ENCODE measurements around the gene SH2D5.

The SH2D5 gene

GRCh38 chr1:20723159-20723536 lies 9.4 kb downstream of the SH2D5 start (continued):
- TF ChIP-seq ZNF133 (tag by site-specific recombination; IDR thresholded peaks at IDR 0.05) (no peak), IKZF3 (tag by site-specific recombination; IDR thresholded peaks at IDR 0.05) (no peak), ZNF302 (tag by site-specific recombination; IDR thresholded peaks at IDR 0.05; ENCODE audit: low read depth) (no peak), SCRT1 (tag by site-specific recombination; IDR thresholded peaks at IDR 0.05; ENCODE audit: borderline replicate concordance) (no peak)

GRCh38 chr1:20721117-20722061 lies 11.1 kb downstream of the SH2D5 start:
- CTCF ChIA-PET = interaction anchor here (0.7 to 1.2 kb wide), 2 partner anchors 12 to 228 kb away, joined by 3 to 4 read pairs; no protein-coding TSS in a partner anchor
- Histone ChIP-seq H3K27ac (ENCODE audit: extremely low read depth, low read depth, low read length) (no peak overlapping the region), H3K9me3 (ENCODE audit: control insufficient read depth, insufficient read depth, low read depth, low read length) (no peaks in the 10 kb centered on the region), H3K4me1 (ENCODE audit: control insufficient read depth, insufficient read depth, low read length) (no peaks in the 10 kb centered on the region), H3K4me3 (ENCODE audit: low read depth, low read length) (no peak overlapping the region), H3K36me3 (ENCODE audit: control insufficient read depth in 2 of 2, insufficient read depth in 1 of 2, low read length in 2 of 2) (no peaks in the 10 kb centered on the region)
- POLR2A ChIA-PET = interaction anchor here (0.6 kb wide), 1 partner anchor 627 kb away, joined by 5 read pairs; no protein-coding TSS in a partner anchor
- TF ChIP-seq ZNF777 (tag by site-specific recombination; IDR thresholded peaks at IDR 0.05; ENCODE audit: borderline replicate concordance) (no peak), ZNF514 (tag by site-specific recombination; IDR thresholded peaks at IDR 0.05) (no peak), ZSCAN16 (tag by site-specific recombination; IDR thresholded peaks at IDR 0.05) (no peak), ZNF670 (tag by site-specific recombination; IDR thresholded peaks at IDR 0.05; ENCODE audit: low read depth) (no peak), ZNF169 (tag by site-specific recombination; IDR thresholded peaks at IDR 0.05) (no peak), ZNF404 (tag by site-specific recombination; IDR thresholded peaks at IDR 0.05) (no peak), ZNF311 (tag by site-specific recombination; IDR thresholded peaks at IDR 0.05; ENCODE audit: borderline replicate concordance) (no peak), MEIS1 (CRISPR knock-in tag; IDR thresholded peaks at IDR 0.05; ENCODE audit: borderline replicate concordance) (no peak), ZNF529 (tag by site-specific recombination; IDR thresholded peaks at IDR 0.05; ENCODE audit: insufficient replicate concordance) (no peak)
- TF ChIP-seq, protein P1, sequence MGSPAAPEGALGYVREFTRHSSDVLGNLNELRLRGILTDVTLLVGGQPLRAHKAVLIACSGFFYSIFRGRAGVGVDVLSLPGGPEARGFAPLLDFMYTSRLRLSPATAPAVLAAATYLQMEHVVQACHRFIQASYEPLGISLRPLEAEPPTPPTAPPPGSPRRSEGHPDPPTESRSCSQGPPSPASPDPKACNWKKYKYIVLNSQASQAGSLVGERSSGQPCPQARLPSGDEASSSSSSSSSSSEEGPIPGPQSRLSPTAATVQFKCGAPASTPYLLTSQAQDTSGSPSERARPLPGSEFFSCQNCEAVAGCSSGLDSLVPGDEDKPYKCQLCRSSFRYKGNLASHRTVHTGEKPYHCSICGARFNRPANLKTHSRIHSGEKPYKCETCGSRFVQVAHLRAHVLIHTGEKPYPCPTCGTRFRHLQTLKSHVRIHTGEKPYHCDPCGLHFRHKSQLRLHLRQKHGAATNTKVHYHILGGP (tag by site-specific recombination; IDR thresholded peaks at IDR 0.05) = no peak
- TF ChIP-seq, protein P2, sequence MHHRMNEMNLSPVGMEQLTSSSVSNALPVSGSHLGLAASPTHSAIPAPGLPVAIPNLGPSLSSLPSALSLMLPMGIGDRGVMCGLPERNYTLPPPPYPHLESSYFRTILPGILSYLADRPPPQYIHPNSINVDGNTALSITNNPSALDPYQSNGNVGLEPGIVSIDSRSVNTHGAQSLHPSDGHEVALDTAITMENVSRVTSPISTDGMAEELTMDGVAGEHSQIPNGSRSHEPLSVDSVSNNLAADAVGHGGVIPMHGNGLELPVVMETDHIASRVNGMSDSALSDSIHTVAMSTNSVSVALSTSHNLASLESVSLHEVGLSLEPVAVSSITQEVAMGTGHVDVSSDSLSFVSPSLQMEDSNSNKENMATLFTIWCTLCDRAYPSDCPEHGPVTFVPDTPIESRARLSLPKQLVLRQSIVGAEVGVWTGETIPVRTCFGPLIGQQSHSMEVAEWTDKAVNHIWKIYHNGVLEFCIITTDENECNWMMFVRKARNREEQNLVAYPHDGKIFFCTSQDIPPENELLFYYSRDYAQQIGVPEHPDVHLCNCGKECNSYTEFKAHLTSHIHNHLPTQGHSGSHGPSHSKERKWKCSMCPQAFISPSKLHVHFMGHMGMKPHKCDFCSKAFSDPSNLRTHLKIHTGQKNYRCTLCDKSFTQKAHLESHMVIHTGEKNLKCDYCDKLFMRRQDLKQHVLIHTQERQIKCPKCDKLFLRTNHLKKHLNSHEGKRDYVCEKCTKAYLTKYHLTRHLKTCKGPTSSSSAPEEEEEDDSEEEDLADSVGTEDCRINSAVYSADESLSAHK (tag by site-specific recombination; IDR thresholded peaks at IDR 0.05) = no peak

DNA sequence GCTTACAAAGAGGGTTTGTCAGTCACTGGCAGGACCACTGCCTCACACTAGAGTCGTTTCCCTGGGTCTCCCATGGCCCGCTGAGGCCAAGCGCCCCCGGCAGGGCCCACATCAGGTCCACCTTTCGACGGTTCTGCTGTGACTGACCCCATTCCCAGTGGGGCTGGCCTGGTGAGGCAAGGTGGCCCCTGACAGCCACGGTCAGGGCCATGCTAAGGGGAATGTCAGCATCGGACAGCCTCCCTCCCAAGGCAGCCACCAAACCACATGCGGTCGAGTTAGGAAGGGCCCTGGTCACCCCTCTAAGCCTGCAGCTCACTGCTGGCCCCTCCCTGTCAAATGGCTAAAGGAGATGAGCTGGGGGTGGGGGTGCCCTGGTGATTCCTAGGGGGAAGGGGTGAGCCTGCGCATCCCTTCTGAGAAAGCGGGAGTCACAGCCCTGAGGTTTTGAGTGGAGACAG lies 11.8 kb downstream of the SH2D5 start:
- Histone ChIP-seq H3K27ac (ENCODE audit: extremely low read depth, low read depth, low read length) (no peak overlapping the region), H3K4me1 (ENCODE audit: control insufficient read depth, insufficient read depth, low read length) (no peaks in the 10 kb centered on the region), H3K4me3 (ENCODE audit: low read depth, low read length) (no peak overlapping the region), H3K9me3 (ENCODE audit: control insufficient read depth, insufficient read depth, low read depth, low read length) (no peaks in the 10 kb centered on the region), H3K36me3 (ENCODE audit: control insufficient read depth in 2 of 2, insufficient read depth in 1 of 2, low read length in 2 of 2) (no peaks in the 10 kb centered on the region)
- ChIA-PET CTCF (no interaction called here), POLR2A (interaction anchor here (0.6 kb wide), 1 partner anchor 628 kb away, joined by 5 read pairs; no protein-coding TSS in a partner anchor)
- TF ChIP-seq SP7 (tag by site-specific recombination; IDR thresholded peaks at IDR 0.05) = no peak
